Sigmoid colon (tissue), 7 donors: ENCODE results near the gene SLC22A6. TPM values are rescaled to one million over a fixed set of nuclear protein-coding genes. Genes with fewer than 3 reads are reported as not detected.

Experiments
- DNase-seq: peaks from one replicate; pipeline ENCODE4 v3.0.0-alpha.2; 2019
- H3K27ac ChIP-seq, 4 donors: fragments of 200-600 bp; sonication (generic); one replicate each; pipeline ENCODE4 v1.5.1; 2016 to 2019; ENCODE audit warnings: mild to moderate bottlenecking in 1 of 4
- H3K27me3 ChIP-seq, 3 donors: fragments of 200-600 bp; sonication (generic); one replicate each; pipeline ENCODE4 v1.5.1; 2019; ENCODE audit warnings: mild to moderate bottlenecking in 1 of 3
- H3K36me3 ChIP-seq, 4 donors: fragments of 200-600 bp; sonication (generic); one replicate each; pipeline ENCODE4 v1.5.1; 2016 to 2019
- H3K4me1 ChIP-seq, 4 donors: fragments of 200-600 bp; sonication (generic); one replicate each; pipeline ENCODE4 v1.5.1; 2017 to 2019
- H3K4me3 ChIP-seq, 4 donors: fragments of 200-600 bp; sonication (generic); one replicate each; pipeline ENCODE4 v1.5.1; 2017 to 2019; ENCODE audit warnings: mild to moderate bottlenecking in 2 of 4, moderate library complexity in 1 of 4
- H3K9me3 ChIP-seq, 4 donors: fragments of 200-600 bp in 3 of 4; sonication (generic) in 3 of 4; one replicate each; pipeline versions ENCODE4 v1.5.1 to v1.6.1; 2013 to 2019
- EP300 ChIP-seq, 4 donors: sonication (generic); formaldehyde crosslinking; IDR thresholded peaks; one replicate each; pipeline ENCODE4 v1.6.1; 2017; ENCODE audit warnings: antibody characterized with exemption in 4 of 4
- POLR2A ChIP-seq, 2 donors: fragments of 450-650 bp; IDR thresholded peaks; one replicate each; pipeline ENCODE4 v1.6.1; 2016; ENCODE audit warnings: antibody characterized with exemption in 2 of 2, mild to moderate bottlenecking in 2 of 2, moderate library complexity in 2 of 2
- POLR2AphosphoS5 ChIP-seq, 4 donors: sonication (generic); formaldehyde crosslinking; IDR thresholded peaks; one replicate each; pipeline ENCODE4 v1.6.1; 2017; ENCODE audit warnings: antibody characterized with exemption in 4 of 4
- WGBS, 2 donors: extraction: QIAGEN DNeasy Blood & Tissue Kit; methylation state at CpG; one replicate each; pipeline ENCODE4 v1.1.7; 2013; 5-methylcytosine and 5-hydroxymethylcytosine counted together
- intact Hi-C: fragments of 100-400 bp; cut with DNase I; formaldehyde crosslinking; loops from one replicate; pipeline ENCODE4 v1.15.1; 2023
- polyA plus RNA-seq, 3 donors: library from polyadenylated mRNA; stranded (reverse); fragments of 200-250 nt; gene quantifications; one replicate each; pipeline ENCODE4 v1.2.3, GENCODE V29; 2013
- total RNA-seq, 4 donors: library from RNA; depleted of rRNA; stranded (reverse); fragments of >200 nt; gene quantifications; one replicate each; pipeline ENCODE4 v1.1.0, GENCODE V29; 2016
- TF ChIP-seq, protein P1 (sequence below), 4 experiments: fragments of 450-650 bp in 3 of 4; fragments of 200-600 bp in 1 of 4; IDR thresholded peaks; one replicate each; pipeline ENCODE4 v1.5.1; 2016 to 2019; ENCODE audit warnings: antibody characterized with exemption in 4 of 4, mild to moderate bottlenecking in 3 of 4, moderate library complexity in 2 of 4
- donor health status: healthy with polysubstance abuse.
- donor health status: Bipolar disorder and iron deficiency.
- donor health status: healthy.

Gene SLC22A6
- total and polyA plus RNA-seq, 7 donors, result not detected

DNA sequence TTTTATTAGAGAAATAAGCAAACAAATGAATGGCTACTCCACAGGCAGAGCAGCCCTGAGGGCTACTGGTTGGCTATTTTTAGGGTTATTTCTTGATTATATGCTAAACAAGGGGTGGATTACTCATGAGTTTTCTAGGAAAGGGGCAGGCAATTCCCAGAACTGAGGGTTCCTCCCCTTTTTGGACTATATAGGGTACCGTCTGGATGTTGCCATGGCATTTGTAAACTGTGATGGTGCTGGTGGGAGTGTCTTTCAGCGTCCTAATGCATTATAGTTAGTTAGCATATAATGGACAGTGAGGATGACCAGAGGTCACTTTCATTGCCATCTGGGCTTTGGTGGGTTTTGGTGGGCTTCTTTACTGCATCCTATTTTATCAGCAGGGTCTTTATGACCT is 19.2 kb downstream of the SLC22A6 start:
- H3K27me3 ChIP-seq, result no peaks in the 10 kb centered on the region
- H3K36me3 ChIP-seq, result no peaks in the 10 kb centered on the region
- 60 to 61% methylated on average over 2 of the region's 2 CpGs for WGBS, 2 donors
- no peak overlapping the region for H3K4me3 ChIP-seq
- DNase-seq, result no peak
- no peak overlapping the region for H3K27ac ChIP-seq
- H3K9me3 ChIP-seq, result no peaks in the 10 kb centered on the region
- intact Hi-C loops, result no loop called here
- no peaks in the 10 kb centered on the region for H3K4me1 ChIP-seq
- TF ChIP-seq EP300 (IDR thresholded peaks at IDR 0.05) (no peak), POLR2A (IDR thresholded peaks at IDR 0.05) (no peak)
- TF ChIP-seq, protein P1, sequence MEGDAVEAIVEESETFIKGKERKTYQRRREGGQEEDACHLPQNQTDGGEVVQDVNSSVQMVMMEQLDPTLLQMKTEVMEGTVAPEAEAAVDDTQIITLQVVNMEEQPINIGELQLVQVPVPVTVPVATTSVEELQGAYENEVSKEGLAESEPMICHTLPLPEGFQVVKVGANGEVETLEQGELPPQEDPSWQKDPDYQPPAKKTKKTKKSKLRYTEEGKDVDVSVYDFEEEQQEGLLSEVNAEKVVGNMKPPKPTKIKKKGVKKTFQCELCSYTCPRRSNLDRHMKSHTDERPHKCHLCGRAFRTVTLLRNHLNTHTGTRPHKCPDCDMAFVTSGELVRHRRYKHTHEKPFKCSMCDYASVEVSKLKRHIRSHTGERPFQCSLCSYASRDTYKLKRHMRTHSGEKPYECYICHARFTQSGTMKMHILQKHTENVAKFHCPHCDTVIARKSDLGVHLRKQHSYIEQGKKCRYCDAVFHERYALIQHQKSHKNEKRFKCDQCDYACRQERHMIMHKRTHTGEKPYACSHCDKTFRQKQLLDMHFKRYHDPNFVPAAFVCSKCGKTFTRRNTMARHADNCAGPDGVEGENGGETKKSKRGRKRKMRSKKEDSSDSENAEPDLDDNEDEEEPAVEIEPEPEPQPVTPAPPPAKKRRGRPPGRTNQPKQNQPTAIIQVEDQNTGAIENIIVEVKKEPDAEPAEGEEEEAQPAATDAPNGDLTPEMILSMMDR (IDR thresholded peaks at IDR 0.05), result no peak

DNA sequence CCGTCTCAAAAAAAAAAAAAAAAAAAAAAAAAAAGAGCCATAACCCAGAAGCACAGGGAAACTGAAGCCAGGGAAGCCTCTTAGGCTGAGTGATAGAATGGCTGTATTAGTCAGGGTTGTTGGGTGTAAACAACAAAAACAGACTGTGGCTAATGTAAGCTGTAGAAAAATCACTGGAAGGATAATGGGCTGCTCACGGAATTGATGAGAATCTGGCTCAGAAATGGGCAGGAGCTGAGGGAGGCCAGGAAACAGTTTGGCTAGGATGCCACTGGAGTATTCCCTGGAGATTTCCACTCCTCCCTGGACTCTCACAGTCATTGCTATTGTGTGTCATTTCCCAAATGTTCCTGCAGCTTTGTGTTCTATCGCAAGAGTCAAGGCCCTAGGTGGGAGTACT is 22.4 kb downstream of the SLC22A6 start:
- H3K9me3 ChIP-seq, result no peaks in the 10 kb centered on the region
- TF ChIP-seq, protein P1 (IDR thresholded peaks at IDR 0.05), result no peak
- TF ChIP-seq POLR2A (IDR thresholded peaks at IDR 0.05) (no peak), POLR2AphosphoS5 (IDR thresholded peaks at IDR 0.05) (no peak), EP300 (IDR thresholded peaks at IDR 0.05) (no peak)
- no peak for DNase-seq
- peaks cover 0 to 16% (median 14%) of the 10 kb centered on the region in 4 donors for H3K4me1 ChIP-seq
- intact Hi-C loops, result no loop called here
- no peaks in the 10 kb centered on the region for H3K36me3 ChIP-seq
- no peaks in the 10 kb centered on the region for H3K27me3 ChIP-seq
- no peak overlapping the region for H3K27ac ChIP-seq
- H3K4me3 ChIP-seq, result no peak overlapping the region
- 75 to 84% methylated on average over 3 of the region's 3 CpGs for WGBS, 2 donors

DNA sequence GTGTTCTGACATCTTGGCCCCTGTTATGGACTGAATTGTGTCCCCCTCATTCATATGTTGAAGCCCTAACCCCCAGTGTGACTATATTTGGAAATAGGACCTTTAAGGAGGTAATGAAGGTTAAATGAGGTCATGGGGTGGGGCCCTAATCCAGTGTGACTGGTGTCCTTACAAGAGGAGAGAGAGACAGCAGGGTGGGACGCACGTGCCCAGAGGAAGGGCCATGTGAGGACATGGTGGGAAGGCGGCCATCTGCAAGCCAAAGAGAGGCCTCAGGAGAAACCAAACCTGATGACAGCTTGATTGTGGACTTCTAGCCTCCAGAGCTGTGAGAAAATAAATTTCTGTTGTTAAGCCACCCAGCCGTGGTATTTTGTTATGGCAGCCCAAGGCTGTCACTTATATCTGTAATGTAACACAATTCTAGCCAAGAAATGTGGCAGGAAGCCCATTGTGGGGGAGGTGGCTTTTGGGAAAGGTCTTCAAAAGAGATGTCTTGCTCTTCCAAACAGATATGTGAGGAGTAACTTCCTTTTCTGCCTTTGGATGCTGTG is 23.7 kb downstream of the SLC22A6 start:
- TF ChIP-seq EP300 (IDR thresholded peaks at IDR 0.05) (no peak), POLR2AphosphoS5 (IDR thresholded peaks at IDR 0.05) (no peak), POLR2A (IDR thresholded peaks at IDR 0.05) (no peak)
- TF ChIP-seq, protein P1 (IDR thresholded peaks at IDR 0.05), result no peak
- no peak for DNase-seq
- Histone ChIP-seq H3K4me3 (no peak overlapping the region), H3K4me1 (peaks cover 0 to 16% (median 14%) of the 10 kb centered on the region in 4 donors), H3K27ac (no peak overlapping the region), H3K36me3 (no peaks in the 10 kb centered on the region), H3K27me3 (no peaks in the 10 kb centered on the region), H3K9me3 (no peaks in the 10 kb centered on the region)
- intact Hi-C loops, result no loop called here
- 84 to 88% methylated on average over 4 of the region's 4 CpGs for WGBS, 2 donors

DNA sequence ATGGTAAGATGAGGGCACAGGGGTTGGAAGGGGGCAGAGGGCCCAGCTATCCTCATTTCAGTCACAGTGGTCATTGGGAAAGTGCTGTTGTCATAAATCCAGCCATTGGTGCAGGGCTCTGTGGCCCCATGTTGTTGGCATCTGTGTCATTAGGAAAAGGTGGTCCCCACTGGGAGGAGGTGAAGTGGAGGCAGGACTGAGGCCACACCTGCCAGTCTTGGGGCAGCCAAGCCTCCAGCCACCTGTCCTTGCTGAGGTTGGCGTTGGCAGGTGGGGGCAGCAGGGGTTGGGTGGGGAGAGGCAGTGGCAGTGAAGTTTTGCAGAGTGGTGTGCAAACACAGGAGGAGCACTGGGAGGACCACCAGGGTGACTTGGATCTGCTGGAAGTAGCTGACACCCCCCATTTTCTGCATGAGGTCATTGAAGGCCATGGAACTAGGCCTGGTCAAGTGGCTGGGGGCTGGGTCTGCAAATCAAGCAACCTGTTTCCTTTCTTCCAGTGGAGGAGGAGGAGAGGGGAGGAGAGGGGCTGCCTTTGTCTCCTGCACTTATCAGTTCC is 25.3 kb downstream of the SLC22A6 start:
- Histone ChIP-seq H3K27me3 (no peaks in the 10 kb centered on the region), H3K9me3 (no peaks in the 10 kb centered on the region), H3K36me3 (no peaks in the 10 kb centered on the region), H3K27ac (peak overlapping the region in 2 of 4 donors; percentile 4 to 42), H3K4me1 (peaks cover 0 to 16% (median 14%) of the 10 kb centered on the region in 4 donors), H3K4me3 (no peak overlapping the region)
- TF ChIP-seq EP300 (IDR thresholded peaks at IDR 0.05) (no peak), POLR2AphosphoS5 (IDR thresholded peaks at IDR 0.05) (no peak), POLR2A (IDR thresholded peaks at IDR 0.05) (no peak)
- TF ChIP-seq, protein P1 (IDR thresholded peaks at IDR 0.05), result no peak
- no peak for DNase-seq
- 89 to 94% methylated on average over 1 of the region's 1 CpG for WGBS, 2 donors
- intact Hi-C loops, result no loop called here
